Prostate gland (tissue), 2 donors: ENCODE results near the gene ZC3H12A.

ENCODE experiments used
- CTCF ChIP-seq, 4 experiments: fragments of 200-600 bp in 2 of 4; fragments of 450-650 bp in 2 of 4; sonication (generic) in 2 of 4; IDR thresholded peaks; 1 replicate in 3 of 4; 2 replicates in 1 of 4; pipeline ENCODE4 v1.5.1; 2016 to 2019; ENCODE audit warnings: antibody characterized with exemption in 4 of 4, mild to moderate bottlenecking in 2 of 4, moderate library complexity in 2 of 4
- POLR2A ChIP-seq: fragments of 450-650 bp; IDR thresholded peaks from one replicate; pipeline ENCODE4 v1.6.1; 2016; ENCODE audit warnings: antibody characterized with exemption, mild to moderate bottlenecking
- POLR2AphosphoS5 ChIP-seq: sonication (generic); formaldehyde crosslinking; IDR thresholded peaks from one replicate; pipeline ENCODE4 v1.6.1; 2017; ENCODE audit warnings: antibody characterized with exemption

DNA sequence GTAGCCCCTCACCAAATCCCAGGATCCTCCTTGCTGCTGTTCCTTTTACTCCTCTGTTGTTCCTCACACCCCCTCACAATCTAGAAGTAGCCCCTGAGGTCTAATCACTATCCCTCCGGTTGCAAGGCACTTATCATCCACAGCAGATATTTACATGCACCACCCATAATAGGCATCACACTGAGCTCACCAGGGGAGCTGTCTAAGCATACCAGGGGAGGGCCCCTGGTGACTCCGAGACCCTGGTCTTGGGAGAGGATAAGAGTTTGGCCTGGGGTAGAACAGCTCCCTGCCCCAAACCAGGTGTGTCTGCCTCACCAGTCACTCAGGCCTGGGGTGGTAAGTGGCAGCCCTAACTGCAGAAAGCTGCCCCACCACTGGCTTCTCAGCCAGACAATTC is 37.3 kb upstream of the ZC3H12A start:
- TF ChIP-seq POLR2A (no peak), CTCF (IDR thresholded peaks at IDR 0.05) (no peak), POLR2AphosphoS5 (no peak)
